ENCODE measurements around the gene RNF130. TPM values are rescaled to one million over a fixed set of nuclear protein-coding genes. Genes with fewer than 3 reads are reported as not detected.

Gene RNF130
- total and polyA plus RNA-seq, 7 donors, result 34.3 to 144 (median 64.1) TPM

GRCh38 chr5:179930788-179931473 is 140.6 kb downstream of the RNF130 start:
- H3K36me3 ChIP-seq, result no peaks in the 10 kb centered on the region
- no peaks in the 10 kb centered on the region for H3K4me1 ChIP-seq
- H3K4me3 ChIP-seq, result no peak overlapping the region
- 92 to 93% methylated on average over 8 of the region's 8 CpGs for WGBS, 2 donors
- intact Hi-C loops (cut with DNase I), result no loop called here
- no peaks in the 10 kb centered on the region for H3K9me3 ChIP-seq
- no peak overlapping the region for H3K27ac ChIP-seq
- H3K27me3 ChIP-seq, result no peaks in the 10 kb centered on the region
- no peak for DNase-seq
- TF ChIP-seq POLR2AphosphoS5 (IDR thresholded peaks at IDR 0.05), result no peak
- TF ChIP-seq EP300 (IDR thresholded peaks at IDR 0.05), result no peak
- TF ChIP-seq CTCF (IDR thresholded peaks at IDR 0.05), result no peak

- Histone ChIP-seq H3K36me3 (no peaks in the 10 kb centered on the region), H3K27me3 (no peaks in the 10 kb centered on the region), H3K27ac (no peak overlapping the region), H3K9me3 (no peaks in the 10 kb centered on the region), H3K4me1 (no peaks in the 10 kb centered on the region), H3K4me3 (no peak overlapping the region)
- intact Hi-C loops (cut with DNase I), result no loop called here
- DNase-seq, result no peak
- TF ChIP-seq CTCF (IDR thresholded peaks at IDR 0.05), result no peak
- TF ChIP-seq POLR2AphosphoS5 (IDR thresholded peaks at IDR 0.05), result no peak
- TF ChIP-seq EP300 (IDR thresholded peaks at IDR 0.05), result no peak
- TF ChIP-seq POLR2A (IDR thresholded peaks at IDR 0.05), result no peak
- WGBS, 2 donors, result 95 to 96% methylated on average over 7 of the region's 7 CpGs
These were observed 143.7 kb downstream of the RNF130 start for GRCh38 chr5:179927824-179928223.

GRCh38 chr5:179926657-179927056 is 144.9 kb downstream of the RNF130 start:
- TF ChIP-seq CTCF (IDR thresholded peaks at IDR 0.05) (no peak), POLR2A (IDR thresholded peaks at IDR 0.05) (no peak), EP300 (IDR thresholded peaks at IDR 0.05) (no peak), POLR2AphosphoS5 (IDR thresholded peaks at IDR 0.05) (no peak)
- no peak for DNase-seq

GRCh38 chr5:179923436-179923835 is 148.1 kb downstream of the RNF130 start:
- Histone ChIP-seq H3K9me3 (no peaks in the 10 kb centered on the region), H3K4me1 (no peaks in the 10 kb centered on the region), H3K27ac (no peak overlapping the region), H3K4me3 (no peak overlapping the region), H3K36me3 (no peaks in the 10 kb centered on the region), H3K27me3 (no peaks in the 10 kb centered on the region)
- intact Hi-C loops (cut with DNase I), result no loop called here
- no peak for TF ChIP-seq CTCF (IDR thresholded peaks at IDR 0.05)
- TF ChIP-seq POLR2AphosphoS5 (IDR thresholded peaks at IDR 0.05), result no peak
- no peak for TF ChIP-seq POLR2A (IDR thresholded peaks at IDR 0.05)
- no peak for TF ChIP-seq EP300 (IDR thresholded peaks at IDR 0.05)
- no peak for DNase-seq
- 80 to 86% methylated on average over 6 of the region's 6 CpGs for WGBS, 2 donors

More at GRCh38 chr5:179926657-179927056, 144.9 kb downstream of the RNF130 start:
- Histone ChIP-seq H3K36me3 (no peaks in the 10 kb centered on the region), H3K4me1 (no peaks in the 10 kb centered on the region), H3K4me3 (no peak overlapping the region), H3K27ac (no peak overlapping the region), H3K27me3 (no peaks in the 10 kb centered on the region), H3K9me3 (no peaks in the 10 kb centered on the region)
- WGBS, 2 donors, result 94 to 95% methylated on average over 8 of the region's 8 CpGs
- intact Hi-C loops (cut with DNase I), result no loop called here

- intact Hi-C loops (cut with DNase I), result no loop called here
- H3K27me3 ChIP-seq, result peaks cover 0 to 4% (median 0%) of the 10 kb centered on the region in 3 donors
- no peak overlapping the region for H3K4me3 ChIP-seq
- H3K9me3 ChIP-seq, result no peaks in the 10 kb centered on the region
- no peaks in the 10 kb centered on the region for H3K4me1 ChIP-seq
- TF ChIP-seq CTCF (IDR thresholded peaks at IDR 0.05) (no peak), EP300 (IDR thresholded peaks at IDR 0.05) (no peak), POLR2A (IDR thresholded peaks at IDR 0.05) (no peak), POLR2AphosphoS5 (IDR thresholded peaks at IDR 0.05) (no peak)
- no peak for DNase-seq
- 94% methylated on average over 4 of the region's 4 CpGs for WGBS, 2 donors
- no peak overlapping the region for H3K27ac ChIP-seq
- no peaks in the 10 kb centered on the region for H3K36me3 ChIP-seq
These were observed 151.4 kb downstream of the RNF130 start for GRCh38 chr5:179920175-179920574.
